ENCODE results near the gene LRRFIP2.

- TF ChIP-seq CTCF (IDR thresholded peaks at IDR 0.05; ENCODE audit: insufficient read depth, low read depth, low read length) = no peak
- TF ChIP-seq EZH2 (IDR thresholded peaks at IDR 0.05; ENCODE audit: insufficient read depth, low read length) = no peak
Observed at GRCh38 chr3:37183976-37184375, 9.6 kb upstream of the LRRFIP2 start.
